22Rv1 (cell line): ENCODE results near the gene CA5B.

Experiments
- CTCF ChIP-seq: fragments of 450-650 bp; IDR thresholded peaks from 2 replicates; pipeline ENCODE4 v1.5.1; 2017; ENCODE audit warnings: mild to moderate bottlenecking
- ZFX ChIP-seq: fragments of 450-650 bp; IDR thresholded peaks from 2 replicates; pipeline ENCODE4 v1.6.1; 2017; ENCODE audit warnings: antibody characterized with exemption, borderline replicate concordance

- TF ChIP-seq CTCF (no peak), ZFX (no peak)
Observed at GRCh38 chrX:15749642-15750610, 11.9 kb downstream of the CA5B start.
